Colonic mucosa (tissue), 4 donors: ENCODE measurements around the gene TRMT13. TPM values are rescaled to one million over a fixed set of nuclear protein-coding genes. Genes with fewer than 3 reads are reported as not detected.

Source experiments
- DNase-seq: peaks from one replicate; pipeline ENCODE4 v3.0.0-alpha.2; 2020
- H3K27ac ChIP-seq: fragments of 200-600 bp; one replicate; pipeline ENCODE4 v1.8.0; 2021
- H3K27me3 ChIP-seq: fragments of 200-600 bp; one replicate; pipeline ENCODE4 v1.8.0; 2021
- H3K36me3 ChIP-seq: fragments of 200-600 bp; one replicate; pipeline ENCODE4 v1.8.0; 2021
- H3K4me1 ChIP-seq: fragments of 200-600 bp; one replicate; pipeline ENCODE4 v1.8.0; 2021; ENCODE audit warnings: mild to moderate bottlenecking
- H3K4me3 ChIP-seq: fragments of 200-600 bp; one replicate; pipeline ENCODE4 v1.8.0; 2021
- H3K9ac ChIP-seq, 2 donors: one replicate each; pipeline ENCODE4 v1.7.0; 2013; ENCODE audit warnings: control low read depth in 2 of 2, low read depth in 2 of 2, low read length in 2 of 2
- H3K9me3 ChIP-seq: fragments of 200-600 bp; one replicate; pipeline ENCODE4 v1.8.0; 2021
- CTCF ChIP-seq: fragments of 200-600 bp; IDR thresholded peaks from one replicate; pipeline ENCODE4 v1.8.0; 2022; ENCODE audit warnings: antibody characterized with exemption, mild to moderate bottlenecking
- intact Hi-C: fragments of 100-400 bp; cut with DNase I; formaldehyde crosslinking; loops from one replicate; pipeline ENCODE4 v1.14.1; 2022
- total RNA-seq, 2 donors: library from RNA; stranded (reverse); fragmentation: NEBNext Ultra II Directional in 1 of 2; extraction: Animal tissue kit (Norgen Biotek cat#: 25700) in 1 of 2; gene quantifications; one replicate each; pipeline ENCODE4 v1.2.1, GENCODE V29; 2021
- donor health status: healthy.
- donor health status: DM: no; HTN: no; CAD: no.
- donor health status: DM: no; HTN: no; CAD: no.

Gene TRMT13
- total RNA-seq, 2 donors from 2014 or later = 8.6 to 11.5 TPM

GRCh38 chr1:100142343-100142742 lies 9.4 kb downstream of the TRMT13 start:
- Histone ChIP-seq H3K36me3 (peaks cover 9% of the 10 kb centered on the region), H3K9ac (no peak overlapping the region), H3K9me3 (no peaks in the 10 kb centered on the region), H3K4me3 (no peak overlapping the region), H3K27me3 (no peaks in the 10 kb centered on the region), H3K4me1 (no peaks in the 10 kb centered on the region), H3K27ac (no peak overlapping the region)
- TF ChIP-seq CTCF = no peak
- DNase-seq = no peak
- intact Hi-C loops = loop anchor here (10.0 kb wide), 1 partner anchor 142 kb away; no protein-coding TSS in a partner anchor

DNA sequence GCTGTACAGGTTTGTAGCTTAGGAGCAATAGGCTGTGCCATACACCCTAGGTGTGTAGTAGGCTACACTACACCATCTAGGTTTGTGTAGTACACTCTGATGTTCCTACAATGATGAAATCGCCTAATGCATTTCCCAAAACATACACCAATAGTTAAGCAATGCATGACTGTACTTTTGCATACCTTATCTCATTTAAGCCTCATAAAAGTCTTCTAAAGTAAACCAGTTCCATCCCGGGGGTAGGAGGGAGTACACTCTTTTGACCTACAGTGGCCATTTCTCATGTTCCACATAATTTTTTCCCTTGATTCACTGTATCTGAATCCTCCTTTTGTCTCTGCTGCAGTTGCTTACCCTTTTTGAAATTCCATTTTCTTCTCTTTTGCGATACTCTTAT lies 12.2 kb downstream of the TRMT13 start:
- Histone ChIP-seq H3K4me1 (no peaks in the 10 kb centered on the region), H3K27ac (no peak overlapping the region), H3K36me3 (peaks cover 5% of the 10 kb centered on the region), H3K27me3 (no peaks in the 10 kb centered on the region), H3K4me3 (no peak overlapping the region), H3K9me3 (no peaks in the 10 kb centered on the region), H3K9ac (no peak overlapping the region)
- no peak for DNase-seq
- no peak for TF ChIP-seq CTCF
- intact Hi-C loops = loop anchor here (10.0 kb wide), 1 partner anchor 140 kb away; no protein-coding TSS in a partner anchor

DNA sequence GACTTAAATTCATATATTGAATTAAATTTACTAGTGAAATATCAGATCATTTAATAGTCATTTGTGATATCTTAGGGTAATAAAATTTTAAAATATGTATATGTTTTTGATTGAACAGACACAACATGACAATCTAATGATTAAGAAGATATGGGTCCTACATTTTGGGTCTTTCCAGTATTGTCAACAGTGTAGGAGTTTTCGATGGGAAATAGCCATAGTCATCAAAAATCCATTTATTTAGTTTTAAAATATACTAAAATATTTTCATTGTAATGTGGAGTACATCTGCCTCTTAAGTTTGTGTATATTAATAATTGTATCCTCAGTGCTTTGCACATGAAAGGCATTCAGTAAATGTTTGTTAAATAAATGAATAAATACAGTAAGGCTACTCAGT lies 14.0 kb downstream of the TRMT13 start:
- H3K9me3 ChIP-seq = no peaks in the 10 kb centered on the region
- no peak for TF ChIP-seq CTCF
- no peaks in the 10 kb centered on the region for H3K27me3 ChIP-seq
- intact Hi-C loops = loop anchor here (10.0 kb wide), 1 partner anchor 138 kb away; no protein-coding TSS in a partner anchor
- no peaks in the 10 kb centered on the region for H3K4me1 ChIP-seq
- no peak for DNase-seq
- H3K4me3 ChIP-seq = no peak overlapping the region
- peaks cover 5% of the 10 kb centered on the region for H3K36me3 ChIP-seq
- no peak overlapping the region for H3K27ac ChIP-seq
- H3K9ac ChIP-seq = no peak overlapping the region

- no peak overlapping the region for H3K9ac ChIP-seq
- no peak overlapping the region for H3K27ac ChIP-seq
- no peak for TF ChIP-seq CTCF
- peaks cover 5% of the 10 kb centered on the region for H3K36me3 ChIP-seq
- H3K27me3 ChIP-seq = no peaks in the 10 kb centered on the region
- H3K9me3 ChIP-seq = no peaks in the 10 kb centered on the region
- H3K4me3 ChIP-seq = no peak overlapping the region
- H3K4me1 ChIP-seq = no peaks in the 10 kb centered on the region
- DNase-seq = no peak
- intact Hi-C loops = loop anchor here (10.0 kb wide), 1 partner anchor 137 kb away; no protein-coding TSS in a partner anchor
Observed at GRCh38 chr1:100147875-100148274, 14.9 kb downstream of the TRMT13 start.

DNA sequence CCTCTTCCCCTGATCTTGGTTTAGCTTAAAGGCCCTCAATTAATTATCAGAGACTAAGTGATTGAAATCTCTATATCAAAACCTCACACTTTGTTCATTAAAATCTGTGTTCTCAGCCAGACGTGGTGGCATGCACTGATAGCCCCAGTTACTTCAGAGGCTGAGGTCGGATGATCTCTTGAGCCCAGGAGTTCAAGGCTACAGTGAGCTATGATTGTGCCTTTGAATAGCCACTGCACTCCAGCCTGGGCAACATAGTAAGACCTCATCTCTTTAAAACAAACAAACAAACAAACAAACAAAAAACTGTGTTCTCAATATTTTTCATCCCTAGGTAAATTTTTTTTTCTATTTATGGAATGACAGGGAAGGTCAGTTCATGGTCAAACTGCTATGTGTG lies 18.7 kb downstream of the TRMT13 start:
- no peak for DNase-seq
- peaks cover 5% of the 10 kb centered on the region for H3K36me3 ChIP-seq
- H3K4me1 ChIP-seq = no peaks in the 10 kb centered on the region
- TF ChIP-seq CTCF = no peak
- intact Hi-C loops = no loop called here
- H3K27me3 ChIP-seq = no peaks in the 10 kb centered on the region
- no peaks in the 10 kb centered on the region for H3K9me3 ChIP-seq
- H3K9ac ChIP-seq = no peak overlapping the region
- H3K27ac ChIP-seq = no peak overlapping the region
- H3K4me3 ChIP-seq = no peak overlapping the region

DNA sequence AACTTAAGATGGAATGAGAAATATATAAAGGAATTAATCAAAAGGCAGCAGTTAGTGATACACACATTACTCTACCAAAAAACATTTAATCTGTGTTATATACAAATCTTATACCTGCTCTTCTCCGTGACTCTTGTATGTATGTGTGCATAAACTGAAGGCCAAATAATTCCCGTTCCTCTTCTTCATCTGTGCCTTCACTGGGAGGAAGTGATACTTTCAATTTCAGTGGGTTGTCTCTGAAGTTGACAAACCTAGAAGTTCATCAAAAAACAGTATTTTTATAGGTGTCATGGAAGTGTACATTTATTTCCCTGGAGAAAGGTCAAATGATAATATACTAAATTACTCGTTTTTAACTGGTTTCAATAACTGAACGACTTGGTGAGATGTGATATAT lies 19.3 kb downstream of the TRMT13 start:
- TF ChIP-seq CTCF = no peak
- no peaks in the 10 kb centered on the region for H3K4me1 ChIP-seq
- intact Hi-C loops = no loop called here
- peaks cover 5% of the 10 kb centered on the region for H3K36me3 ChIP-seq
- H3K27ac ChIP-seq = no peak overlapping the region
- DNase-seq = no peak
- no peaks in the 10 kb centered on the region for H3K9me3 ChIP-seq
- no peaks in the 10 kb centered on the region for H3K27me3 ChIP-seq
- no peak overlapping the region for H3K9ac ChIP-seq
- H3K4me3 ChIP-seq = no peak overlapping the region
